Large intestine (tissue), 3 donors: ENCODE data around the gene KLC1. TPM values are rescaled to one million over a fixed set of nuclear protein-coding genes. Genes with fewer than 3 reads are reported as not detected.

Experiments
- DNase-seq, 2 donors: peaks; one replicate each; pipeline versions ENCODE4 v3.0.0 to v3.0.0-alpha.2; 2013
- H3K27ac ChIP-seq: one replicate; pipeline ENCODE4 v1.5.1; 2013; ENCODE audit warnings: low read length
- H3K27me3 ChIP-seq: 2 replicates; pipeline ENCODE4 v1.6.1; 2013; ENCODE audit warnings: low read length; ENCODE audit not compliant: control insufficient read depth, insufficient read depth
- H3K36me3 ChIP-seq: 2 replicates; pipeline ENCODE4 v1.6.1; 2013; ENCODE audit warnings: low read length; ENCODE audit not compliant: control insufficient read depth, insufficient read depth
- H3K4me1 ChIP-seq: one replicate; pipeline ENCODE4 v1.6.1; 2013; ENCODE audit warnings: low read length; ENCODE audit not compliant: control insufficient read depth, insufficient read depth
- H3K4me3 ChIP-seq: one replicate; pipeline ENCODE4 v1.5.1; 2013; ENCODE audit warnings: low read length
- H3K9me3 ChIP-seq: one replicate; pipeline ENCODE4 v1.6.1; 2013; ENCODE audit warnings: mild to moderate bottlenecking, low read depth, low read length, moderate library complexity; ENCODE audit not compliant: control insufficient read depth
- WGBS: methylation state at CpG from one replicate; pipeline ENCODE4 v1.1.5; 2013; ENCODE audit warnings: low lambda C conversion rate; ENCODE audit not compliant: insufficient coverage; 5-methylcytosine and 5-hydroxymethylcytosine counted together
- polyA plus RNA-seq: library from polyadenylated mRNA; unstranded; fragments of 120-200 nt; gene quantifications from one replicate; pipeline ENCODE4 v1.2.1, GENCODE V29; 2013

KLC1 gene
- polyA plus RNA-seq, 1 donor, result 115 TPM

DNA sequence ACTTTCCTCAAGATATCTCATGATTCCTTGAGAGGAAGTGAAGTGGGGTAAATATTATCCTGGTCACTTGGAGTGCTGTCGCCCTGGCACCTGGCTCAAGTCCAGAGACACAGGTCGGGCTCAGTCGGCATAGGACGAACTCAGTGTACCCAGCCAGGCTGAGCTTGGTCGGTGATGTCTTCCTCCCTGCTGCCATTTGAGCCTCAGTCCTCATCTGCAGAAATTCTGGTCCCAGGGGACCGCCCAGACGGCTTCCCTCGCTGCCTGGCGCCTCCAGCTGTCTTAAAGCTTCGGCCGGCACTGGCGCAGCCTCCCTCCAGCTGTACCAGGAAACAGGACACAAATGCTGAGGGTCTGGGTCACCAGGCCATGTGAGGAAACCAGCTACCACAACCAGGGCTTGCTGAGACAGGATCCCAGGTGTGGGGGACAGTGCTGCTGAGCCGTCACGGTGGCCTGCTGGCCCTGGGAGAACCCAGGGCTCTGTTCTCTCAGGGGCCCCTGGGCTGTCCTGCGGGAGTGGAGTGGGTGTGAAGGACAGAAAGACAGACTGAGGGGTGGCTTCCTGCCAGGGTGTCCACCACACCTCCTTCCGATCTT is 5.0 kb upstream of the KLC1 start:
- H3K27me3 ChIP-seq, result no peaks in the 10 kb centered on the region
- peaks cover 11% of the 10 kb centered on the region for H3K4me1 ChIP-seq
- no peak overlapping the region for H3K27ac ChIP-seq
- DNase-seq, result no peak
- no CpG with 5 or more reads among the region's 16 CpGs for WGBS
- no peaks in the 10 kb centered on the region for H3K36me3 ChIP-seq
- no peak overlapping the region for H3K4me3 ChIP-seq
- no peaks in the 10 kb centered on the region for H3K9me3 ChIP-seq

GRCh38 chr14:103624860-103625259 is 4.2 kb upstream of the KLC1 start:
- Histone ChIP-seq H3K9me3 (no peaks in the 10 kb centered on the region), H3K4me1 (peaks cover 11% of the 10 kb centered on the region), H3K36me3 (no peaks in the 10 kb centered on the region), H3K27me3 (no peaks in the 10 kb centered on the region), H3K4me3 (no peak overlapping the region), H3K27ac (no peak overlapping the region)
- WGBS, result no CpG with 5 or more reads among the region's 10 CpGs
- DNase-seq, result no peak

DNA sequence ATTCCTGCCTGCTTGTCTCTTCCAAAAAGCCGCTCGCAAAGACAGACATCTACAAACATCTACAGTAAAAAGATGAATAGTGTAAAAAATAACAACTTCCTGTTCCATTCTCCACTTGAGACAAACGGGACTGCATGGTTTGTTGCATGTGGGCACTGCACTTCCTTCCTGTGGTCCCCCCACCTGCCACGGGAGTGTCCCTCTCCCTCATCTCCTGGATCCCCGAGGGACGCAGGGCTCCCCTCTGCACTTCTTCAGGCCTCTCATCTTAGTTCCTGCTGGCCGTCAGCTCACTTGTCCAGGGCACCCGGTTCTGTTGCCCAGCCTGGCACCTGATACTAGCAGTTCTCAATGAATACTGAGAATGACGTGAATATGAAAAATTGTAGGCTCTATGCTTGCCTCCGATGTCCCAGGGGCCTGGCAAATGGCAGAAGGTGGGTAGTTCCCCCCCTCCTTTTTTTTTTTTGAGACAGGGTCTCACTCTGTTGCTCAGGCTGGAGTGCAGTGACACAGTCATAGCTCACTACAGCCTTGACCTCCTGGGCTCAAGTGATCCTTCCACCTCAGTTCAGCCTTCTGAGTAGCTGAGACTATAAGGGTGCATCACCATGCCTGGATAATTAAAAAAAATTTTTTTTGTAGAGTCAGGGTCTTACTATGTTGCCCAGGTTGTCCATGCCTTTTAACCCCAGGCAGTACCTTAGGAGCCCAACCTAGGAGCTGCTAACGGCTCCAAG is 3.5 kb upstream of the KLC1 start:
- DNase-seq, result no peak
- WGBS, result no CpG with 5 or more reads among the region's 11 CpGs
- no peak overlapping the region for H3K4me3 ChIP-seq

DNA sequence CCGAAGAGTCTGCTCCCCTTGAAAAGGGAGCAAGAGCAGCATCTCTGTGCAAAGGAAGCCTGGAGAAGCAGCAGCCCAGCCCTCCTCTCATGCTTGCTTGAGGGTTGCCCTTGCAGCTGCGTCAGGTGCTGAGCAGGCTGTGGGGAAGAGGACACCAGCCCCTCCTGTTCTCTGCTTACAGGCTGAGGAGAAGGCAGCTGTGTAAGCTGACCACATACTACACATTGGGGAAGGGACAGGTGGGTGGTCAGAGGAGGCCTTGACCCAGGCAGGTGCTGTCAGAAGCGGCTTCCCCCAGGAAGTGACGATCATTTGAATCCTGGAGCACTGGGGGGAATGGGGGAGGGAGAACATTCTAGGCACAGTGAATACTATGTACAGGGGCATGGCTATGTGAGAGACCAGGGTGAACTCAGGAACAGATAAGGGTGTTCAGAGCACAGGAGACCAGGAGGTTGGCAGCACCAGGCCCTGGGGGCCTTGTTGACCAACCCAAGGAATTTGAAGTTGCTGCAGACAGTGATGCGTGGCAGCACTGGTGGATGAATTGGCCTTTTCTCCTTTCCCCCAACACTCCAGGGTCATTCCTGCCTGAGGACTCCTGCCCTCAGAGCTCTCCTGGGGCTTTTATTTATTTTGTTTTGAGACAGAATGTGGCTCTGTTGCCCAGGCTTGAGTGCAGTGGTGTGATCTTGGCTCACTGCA is 2.7 kb upstream of the KLC1 start:
- DNase-seq, result no peak
- no peaks in the 10 kb centered on the region for H3K27me3 ChIP-seq
- no peaks in the 10 kb centered on the region for H3K9me3 ChIP-seq
- no peak overlapping the region for H3K27ac ChIP-seq
- H3K4me3 ChIP-seq, result no peak overlapping the region
- H3K4me1 ChIP-seq, result peaks cover 17% of the 10 kb centered on the region
- H3K36me3 ChIP-seq, result no peaks in the 10 kb centered on the region
- WGBS, result no CpG with 5 or more reads among the region's 5 CpGs

More for the DNA sequence above, 3.5 kb upstream of the KLC1 start:
- no peaks in the 10 kb centered on the region for H3K27me3 ChIP-seq
- H3K36me3 ChIP-seq, result no peaks in the 10 kb centered on the region
- peaks cover 14% of the 10 kb centered on the region for H3K4me1 ChIP-seq
- no peaks in the 10 kb centered on the region for H3K9me3 ChIP-seq
- H3K27ac ChIP-seq, result no peak overlapping the region

DNA sequence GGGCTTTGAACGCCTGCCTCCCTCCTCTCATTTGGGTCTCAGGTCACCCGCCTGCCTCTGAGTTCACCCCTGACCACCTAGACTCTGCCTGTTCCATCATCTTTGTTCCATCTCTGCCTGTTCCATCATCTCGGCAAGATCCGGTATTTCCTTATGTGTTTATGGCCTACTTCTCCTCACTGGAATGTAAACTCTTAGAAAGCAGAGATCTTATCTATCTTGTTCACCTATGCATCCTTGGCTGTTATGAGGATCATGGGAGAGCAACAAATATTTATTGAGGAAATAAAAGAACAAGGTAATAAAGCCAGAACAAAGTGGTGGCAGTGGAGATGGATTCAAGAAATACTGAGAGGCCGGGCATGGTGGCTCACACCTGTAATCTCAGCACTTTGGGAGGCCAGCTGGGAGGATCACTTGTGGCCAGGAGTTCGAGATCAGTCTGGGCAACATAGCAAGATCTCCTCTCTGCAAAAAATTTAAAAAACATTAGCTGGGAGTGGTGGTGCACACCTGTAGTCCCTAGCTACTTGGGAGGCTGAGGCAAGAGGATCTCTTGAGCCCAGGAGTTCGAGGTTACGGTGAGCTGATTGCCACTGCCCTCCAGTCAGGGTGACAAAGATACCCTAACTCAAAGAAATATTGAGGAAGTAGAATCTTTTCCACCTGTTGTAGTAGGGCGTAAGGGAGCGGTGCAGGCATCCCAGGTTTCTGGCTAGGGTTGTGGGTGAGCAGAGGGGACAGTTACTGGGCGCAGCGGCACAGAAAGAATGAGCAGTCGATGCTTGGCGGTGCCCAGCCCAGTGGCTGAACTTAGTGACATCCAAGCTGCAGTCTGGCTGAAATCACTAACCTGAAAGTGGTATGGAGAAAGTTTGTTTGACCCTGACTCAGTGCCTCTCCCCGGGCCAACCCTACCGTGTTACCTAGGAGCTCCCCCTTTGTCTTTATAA is 1.7 kb upstream of the KLC1 start:
- Histone ChIP-seq H3K4me3 (no peak overlapping the region), H3K4me1 (peaks cover 17% of the 10 kb centered on the region), H3K27me3 (no peaks in the 10 kb centered on the region), H3K9me3 (no peaks in the 10 kb centered on the region), H3K36me3 (peaks cover 2% of the 10 kb centered on the region), H3K27ac (peak overlapping the region; percentile 95)
- 100% methylated on average over 1 of the region's 16 CpGs for WGBS
- peak in 1 of 2 donors; percentile 22 for DNase-seq

DNA sequence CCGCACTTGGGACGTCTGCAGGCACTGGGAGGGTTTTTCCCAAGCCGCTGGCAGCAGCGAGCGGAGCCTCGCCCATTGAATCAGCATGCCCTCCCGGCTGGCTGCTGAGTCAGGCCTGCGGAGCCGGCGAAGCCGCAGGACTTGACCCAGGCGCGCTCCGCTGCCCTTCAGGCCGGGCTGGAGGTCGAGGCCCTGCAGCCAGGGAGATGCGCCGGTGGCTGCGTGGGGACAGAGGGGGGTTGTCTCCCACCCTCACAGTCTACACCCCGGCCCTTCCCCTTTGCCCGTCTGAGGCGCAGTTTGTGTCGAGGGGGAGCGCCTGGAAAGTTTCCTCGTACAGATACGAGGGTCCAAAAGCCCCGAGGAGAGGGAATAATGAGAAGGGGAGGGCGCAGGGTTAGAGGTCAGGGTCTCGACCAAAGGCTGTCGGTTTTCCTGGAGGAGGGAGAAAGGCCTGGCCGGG is 759 bp upstream of the KLC1 start:
- Histone ChIP-seq H3K9me3 (no peaks in the 10 kb centered on the region), H3K36me3 (peaks cover 4% of the 10 kb centered on the region), H3K27ac (peak overlapping the region; percentile 95), H3K4me1 (peaks cover 17% of the 10 kb centered on the region), H3K4me3 (peak overlapping the region; percentile 80), H3K27me3 (no peaks in the 10 kb centered on the region)
- DNase-seq, result peak; percentile 54 to 82
- no CpG with 5 or more reads among the region's 31 CpGs for WGBS

DNA sequence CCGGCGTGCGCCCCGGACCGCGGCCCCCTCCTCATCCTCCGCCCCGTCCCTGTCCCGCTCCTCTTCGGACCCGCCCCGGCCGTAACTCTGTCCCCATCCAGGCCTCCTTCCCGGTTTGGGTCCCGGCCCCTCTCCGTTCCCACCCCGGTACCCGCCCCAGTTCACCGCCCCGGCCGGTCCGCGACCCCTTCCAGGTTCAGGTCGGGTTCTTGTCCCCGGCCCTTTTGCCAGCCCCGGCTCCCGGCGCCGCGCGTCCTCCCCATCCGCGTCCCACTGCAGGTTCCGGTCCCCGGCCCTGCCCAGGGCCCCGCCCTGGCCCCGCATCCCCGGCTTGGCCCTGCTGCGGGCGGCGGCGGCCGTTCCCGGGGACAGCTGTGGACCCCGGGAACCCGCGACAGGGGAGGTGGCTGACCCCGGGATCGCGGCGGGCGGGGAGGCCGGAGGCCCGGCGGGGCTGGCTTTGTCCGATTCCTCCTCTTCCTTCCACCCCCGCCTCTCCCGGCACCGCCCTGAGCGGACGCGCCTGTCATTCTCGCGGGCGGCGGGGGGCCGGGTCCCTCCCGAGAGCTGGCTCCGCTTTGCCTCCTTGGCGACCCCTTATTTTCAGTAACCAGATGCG is 601 bp downstream of the KLC1 start:
- peak in 1 of 2 donors; percentile 65 for DNase-seq
- Histone ChIP-seq H3K4me1 (peaks cover 17% of the 10 kb centered on the region), H3K27me3 (no peaks in the 10 kb centered on the region), H3K9me3 (no peaks in the 10 kb centered on the region), H3K36me3 (peaks cover 5% of the 10 kb centered on the region), H3K4me3 (peak overlapping the region; percentile 80), H3K27ac (peak overlapping the region; percentile 95)
- no CpG with 5 or more reads among the region's 71 CpGs for WGBS

GRCh38 chr14:103630364-103631108 is 1.5 kb downstream of the KLC1 start:
- H3K27me3 ChIP-seq, result no peaks in the 10 kb centered on the region
- no peaks in the 10 kb centered on the region for H3K9me3 ChIP-seq
- peak overlapping the region; percentile 80 for H3K4me3 ChIP-seq
- peaks cover 5% of the 10 kb centered on the region for H3K36me3 ChIP-seq
- H3K4me1 ChIP-seq, result peaks cover 17% of the 10 kb centered on the region
- DNase-seq, result no peak
- H3K27ac ChIP-seq, result no peak overlapping the region
- WGBS, result 11% methylated on average over 1 of the region's 5 CpGs

- Histone ChIP-seq H3K27me3 (no peaks in the 10 kb centered on the region), H3K36me3 (peaks cover 9% of the 10 kb centered on the region), H3K4me3 (no peak overlapping the region), H3K4me1 (peaks cover 7% of the 10 kb centered on the region), H3K9me3 (no peaks in the 10 kb centered on the region), H3K27ac (no peak overlapping the region)
- WGBS, result no CpG with 5 or more reads among the region's 1 CpG
- no peak for DNase-seq
These were observed 4.4 kb downstream of the KLC1 start for GRCh38 chr14:103633391-103633790.
